ENCODE measurements around the gene FRYL. TPM values are rescaled to one million over a fixed set of nuclear protein-coding genes. Genes with fewer than 3 reads are reported as not detected.

FRYL gene
- total and polyA plus RNA-seq, 2 of the 8 experiments (the other 6 are each of a cell fraction or from before 2014, with no cell fraction given) = 8.0 to 36.5 TPM

- TF ChIP-seq MAFK (IDR thresholded peaks at IDR 0.05; ENCODE audit: low read depth, low read length) (no peak), CEBPB (IDR thresholded peaks at IDR 0.05; ENCODE audit: low read depth, low read length) (no peak), TAF7 (optimal IDR thresholded peaks at IDR 0.05; ENCODE audit: borderline replicate concordance, low read depth, low read length) (no peak), CHD2 (IDR thresholded peaks at IDR 0.05; ENCODE audit: low read length) (no peak)
Measured at GRCh38 chr4:48493452-48494100, 286.5 kb downstream of the FRYL start (continued).

Data from H1 (cell line).